Activated effector memory CD4-positive, alpha-beta T cell treated with anti-CD3 and anti-CD28 coated beads, Interleukin-2, amount 50 U/mL, for 16 hours (primary cell): ENCODE measurements around the gene TMEM9.

Experiments used
- DNase-seq: peaks from one replicate; pipeline ENCODE4 v3.0.0-alpha.2; 2020

The TMEM9 gene

GRCh38 chr1:201100169-201100930, 53.9 kb downstream of the TMEM9 start:
- DNase-seq: no peak

- no peak for DNase-seq
These were observed 55.1 kb downstream of the TMEM9 start for GRCh38 chr1:201098992-201099677.

GRCh38 chr1:201096977-201097856, 57.1 kb downstream of the TMEM9 start:
- no peak for DNase-seq

GRCh38 chr1:201096041-201096461, 58.2 kb downstream of the TMEM9 start:
- DNase-seq: no peak

- no peak for DNase-seq
These were observed 58.7 kb downstream of the TMEM9 start for GRCh38 chr1:201095581-201095980.

GRCh38 chr1:201094832-201095231, 59.4 kb downstream of the TMEM9 start:
- DNase-seq: no peak

GRCh38 chr1:201093962-201094361, 60.3 kb downstream of the TMEM9 start:
- no peak for DNase-seq

GRCh38 chr1:201093561-201093960, 60.7 kb downstream of the TMEM9 start:
- DNase-seq: no peak

- no peak for DNase-seq
These were observed 61.5 kb downstream of the TMEM9 start for GRCh38 chr1:201092738-201093137.

GRCh38 chr1:201091256-201091655, 63.0 kb downstream of the TMEM9 start:
- no peak for DNase-seq

GRCh38 chr1:201090541-201090940, 63.7 kb downstream of the TMEM9 start:
- DNase-seq: no peak

GRCh38 chr1:201089596-201089995, 64.7 kb downstream of the TMEM9 start:
- no peak for DNase-seq

GRCh38 chr1:201088901-201089525, 65.3 kb downstream of the TMEM9 start:
- DNase-seq: no peak

- no peak for DNase-seq
These were observed 65.9 kb downstream of the TMEM9 start for GRCh38 chr1:201088395-201088794.

GRCh38 chr1:201085902-201086735, 68.2 kb downstream of the TMEM9 start:
- peak; percentile 72 for DNase-seq
